ENCODE data around the gene HMGXB3. TPM values are rescaled to one million over a fixed set of nuclear protein-coding genes. Genes with fewer than 3 reads are reported as not detected.
"Not testable (repeated sequence)": the region's sequence is repeated elsewhere in the genome, so short reads cannot be mapped to it uniquely, and the experiment has no call there.

Gene HMGXB3
- total and polyA plus RNA-seq, 9 donors: 14.1 to 32.1 (median 28.1) TPM

- WGBS, 3 donors: 88 to 91% (median 89%) methylated on average over 6 of the region's 6 CpGs
- H3K36me3 ChIP-seq: no peaks in the 10 kb centered on the region
- DNase-seq: no peak
- H3K27me3 ChIP-seq: no peaks in the 10 kb centered on the region
- peaks cover 10% of the 10 kb centered on the region for H3K4me1 ChIP-seq (ENCODE audit: insufficient read depth)
- H3K9me3 ChIP-seq: no peaks in the 10 kb centered on the region
- no peak overlapping the region for H3K27ac ChIP-seq
- H3K4me3 ChIP-seq: no peak overlapping the region
- no peak for TF ChIP-seq CTCF (IDR thresholded peaks at IDR 0.05)
- TF ChIP-seq POLR2A (IDR thresholded peaks at IDR 0.05): no peak
- no peak for TF ChIP-seq EP300 (IDR thresholded peaks at IDR 0.05)
- intact Hi-C loops (cut with DNase I): no loop called here
Observed at GRCh38 chr5:150045549-150045948, 45.0 kb downstream of the HMGXB3 start.

- 96 to 99% (median 97%) methylated on average over 6 of the region's 6 CpGs for WGBS, 3 donors
- H3K27ac ChIP-seq: no peak overlapping the region
- intact Hi-C loops (cut with DNase I): no loop called here
- DNase-seq: no peak
- no peaks in the 10 kb centered on the region for H3K36me3 ChIP-seq
- peaks cover 10% of the 10 kb centered on the region for H3K4me1 ChIP-seq (ENCODE audit: insufficient read depth)
- TF ChIP-seq CTCF (IDR thresholded peaks at IDR 0.05) (no peak), POLR2A (IDR thresholded peaks at IDR 0.05) (no peak), EP300 (IDR thresholded peaks at IDR 0.05) (no peak)
- no peaks in the 10 kb centered on the region for H3K27me3 ChIP-seq
- H3K9me3 ChIP-seq: no peaks in the 10 kb centered on the region
- no peak overlapping the region for H3K4me3 ChIP-seq
Observed at GRCh38 chr5:150046031-150046430, 45.5 kb downstream of the HMGXB3 start.

- H3K4me3 ChIP-seq; H3K36me3 ChIP-seq; H3K4me1 ChIP-seq (ENCODE audit: insufficient read depth); H3K9me3 ChIP-seq; DNase-seq; H3K27ac ChIP-seq; H3K27me3 ChIP-seq; intact Hi-C loops (cut with DNase I): not testable (repeated sequence)
- 85 to 90% (median 88%) methylated on average over 14 of the region's 14 CpGs for WGBS, 3 donors
Observed at GRCh38 chr5:150050172-150050811, 49.8 kb downstream of the HMGXB3 start.

- intact Hi-C loops (cut with DNase I): no loop called here
- 85 to 92% (median 88%) methylated on average over 18 of the region's 18 CpGs for WGBS, 3 donors
- DNase-seq: no peak
- Histone ChIP-seq H3K9me3 (no peaks in the 10 kb centered on the region), H3K4me3 (no peak overlapping the region), H3K27ac (no peak overlapping the region), H3K27me3 (no peaks in the 10 kb centered on the region), H3K36me3 (no peaks in the 10 kb centered on the region), H3K4me1 (ENCODE audit: insufficient read depth) (peaks cover 6% of the 10 kb centered on the region)
- TF ChIP-seq POLR2A (IDR thresholded peaks at IDR 0.05) (no peak), CTCF (IDR thresholded peaks at IDR 0.05) (no peak), EP300 (IDR thresholded peaks at IDR 0.05) (no peak)
Observed at GRCh38 chr5:150051657-150052195, 51.2 kb downstream of the HMGXB3 start.

GRCh38 chr5:150052226-150052955 lies 51.9 kb downstream of the HMGXB3 start:
- H3K27ac ChIP-seq: no peak overlapping the region
- no peaks in the 10 kb centered on the region for H3K27me3 ChIP-seq
- DNase-seq: no peak
- H3K9me3 ChIP-seq: no peaks in the 10 kb centered on the region
- H3K36me3 ChIP-seq: no peaks in the 10 kb centered on the region
- no peak for TF ChIP-seq EP300 (IDR thresholded peaks at IDR 0.05)
- TF ChIP-seq CTCF (IDR thresholded peaks at IDR 0.05): no peak
- TF ChIP-seq POLR2A (IDR thresholded peaks at IDR 0.05): no peak
- intact Hi-C loops (cut with DNase I): no loop called here
- no peak overlapping the region for H3K4me3 ChIP-seq
- 55 to 93% (median 91%) methylated on average over 4 to 6 of the region's 6 CpGs for WGBS, 3 donors
- H3K4me1 ChIP-seq (ENCODE audit: insufficient read depth): peaks cover 4% of the 10 kb centered on the region

All from ovary (tissue), 9 donors.